Astrocyte (in vitro differentiated cells and primary cell): ENCODE results near the gene NMT1. TPM values are rescaled to one million over a fixed set of nuclear protein-coding genes. Genes with fewer than 3 reads are reported as not detected.

Source experiments
- DNase-seq: peaks from one replicate; pipeline ENCODE4 v3.0.0-alpha.2; 2010; ENCODE audit warnings: low read depth
- FAIRE-seq: peaks from 2 replicates; lab custom pipeline; 2011; peaks lifted over from hg19 to GRCh38; lab: Jason Lieb, UNC
- H2AFZ ChIP-seq: 2 replicates; pipeline ENCODE4 v1.6.0; 2012; ENCODE audit warnings: low read depth, low read length, inconsistent platforms
- H3K27ac ChIP-seq: 2 replicates; pipeline ENCODE4 v1.5.1; 2011; ENCODE audit warnings: low read depth, low read length, inconsistent platforms
- H3K27me3 ChIP-seq: 2 replicates; pipeline ENCODE4 v1.6.0; 2011; ENCODE audit warnings: low read length, inconsistent platforms; ENCODE audit not compliant: insufficient read depth
- H3K36me3 ChIP-seq: 2 replicates; pipeline ENCODE4 v1.5.1; 2011; ENCODE audit warnings: low read length, inconsistent platforms; ENCODE audit not compliant: insufficient read depth
- H3K4me1 ChIP-seq: 2 replicates; pipeline ENCODE4 v1.5.1; 2011; ENCODE audit warnings: low read length, inconsistent platforms; ENCODE audit not compliant: insufficient read depth
- H3K4me2 ChIP-seq: 2 replicates; pipeline ENCODE4 v1.6.0; 2012; ENCODE audit warnings: low read length, inconsistent platforms
- H3K4me3 ChIP-seq: 2 replicates; pipeline ENCODE4 v1.5.1; 2011; ENCODE audit warnings: low read depth, mild to moderate bottlenecking, low read length, inconsistent platforms; ENCODE audit not compliant: insufficient read depth
- H3K79me2 ChIP-seq: 2 replicates; pipeline ENCODE4 v1.6.0; 2012; ENCODE audit warnings: mild to moderate bottlenecking, low read length, inconsistent platforms; ENCODE audit not compliant: insufficient read depth
- H3K9ac ChIP-seq: 2 replicates; pipeline ENCODE4 v1.6.0; 2012; ENCODE audit warnings: mild to moderate bottlenecking, low read length, inconsistent platforms
- H3K9me3 ChIP-seq: 2 replicates; pipeline ENCODE4 v1.5.1; 2012; ENCODE audit warnings: low read depth, mild to moderate bottlenecking, low read length, inconsistent platforms; ENCODE audit not compliant: insufficient read depth
- H4K20me1 ChIP-seq: 2 replicates; pipeline ENCODE4 v1.6.0; 2012; ENCODE audit warnings: low read length, inconsistent platforms; ENCODE audit not compliant: insufficient read depth
- H3K27ac Mint-ChIP-seq: one replicate; pipeline ENCODE4 v1.8.0; 2021; ENCODE audit warnings: mild to moderate bottlenecking, mixed read lengths; ENCODE audit not compliant: unreplicated experiment
- H3K27me3 Mint-ChIP-seq: one replicate; pipeline ENCODE4 v1.8.0; 2021; ENCODE audit warnings: low read depth, mixed read lengths; ENCODE audit not compliant: unreplicated experiment
- H3K36me3 Mint-ChIP-seq: one replicate; pipeline ENCODE4 v1.8.0; 2021; ENCODE audit warnings: low read depth, mixed read lengths; ENCODE audit not compliant: unreplicated experiment
- H3K4me1 Mint-ChIP-seq: one replicate; pipeline ENCODE4 v1.8.0; 2021; ENCODE audit warnings: low read depth, mixed read lengths; ENCODE audit not compliant: unreplicated experiment
- H3K4me3 Mint-ChIP-seq: one replicate; pipeline ENCODE4 v1.8.0; 2021; ENCODE audit warnings: mild to moderate bottlenecking, moderate library complexity, mixed read lengths; ENCODE audit not compliant: unreplicated experiment
- H3K9me3 Mint-ChIP-seq: one replicate; pipeline ENCODE4 v1.8.0; 2021; ENCODE audit warnings: mild to moderate bottlenecking, mixed read lengths; ENCODE audit not compliant: unreplicated experiment
- EZH2 ChIP-seq: IDR thresholded peaks from 2 replicates; pipeline ENCODE4 v1.6.1; 2012; ENCODE audit warnings: mild to moderate bottlenecking, low read length, inconsistent platforms; ENCODE audit not compliant: insufficient read depth
- total RNA-seq: library from RNA; stranded (reverse); gene quantifications from 2 replicates; pipeline ENCODE4 v1.2.1, GENCODE V29; 2021
- TF ChIP-seq, protein P1 (sequence below): IDR thresholded peaks from 2 replicates; pipeline ENCODE4 v1.5.1; 2011; ENCODE audit warnings: low read depth, mild to moderate bottlenecking, inconsistent platforms, low read length, moderate library complexity; ENCODE audit not compliant: insufficient read depth

NMT1 gene
- total RNA-seq, 1 donor from 2014 or later: 114 TPM

- Mint-ChIP-seq H3K36me3 (peaks cover 4% of the 10 kb centered on the region), H3K9me3 (no peaks in the 10 kb centered on the region), H3K27me3 (no peaks in the 10 kb centered on the region), H3K4me3 (no peak overlapping the region), H3K27ac (peak overlapping the region; percentile 95), H3K4me1 (peaks cover 38% of the 10 kb centered on the region)
- H3K4me1 ChIP-seq: peaks cover 63% of the 10 kb centered on the region
- peak overlapping the region; percentile 44 for H3K27ac ChIP-seq
- DNase-seq: no peak
- peak overlapping the region; percentile 69 for H3K4me2 ChIP-seq
- H3K9me3 ChIP-seq: no peaks in the 10 kb centered on the region
- peaks cover 78% of the 10 kb centered on the region for H3K79me2 ChIP-seq
- peak overlapping the region; percentile 50 for H2AFZ ChIP-seq
- TF ChIP-seq, protein P1, sequence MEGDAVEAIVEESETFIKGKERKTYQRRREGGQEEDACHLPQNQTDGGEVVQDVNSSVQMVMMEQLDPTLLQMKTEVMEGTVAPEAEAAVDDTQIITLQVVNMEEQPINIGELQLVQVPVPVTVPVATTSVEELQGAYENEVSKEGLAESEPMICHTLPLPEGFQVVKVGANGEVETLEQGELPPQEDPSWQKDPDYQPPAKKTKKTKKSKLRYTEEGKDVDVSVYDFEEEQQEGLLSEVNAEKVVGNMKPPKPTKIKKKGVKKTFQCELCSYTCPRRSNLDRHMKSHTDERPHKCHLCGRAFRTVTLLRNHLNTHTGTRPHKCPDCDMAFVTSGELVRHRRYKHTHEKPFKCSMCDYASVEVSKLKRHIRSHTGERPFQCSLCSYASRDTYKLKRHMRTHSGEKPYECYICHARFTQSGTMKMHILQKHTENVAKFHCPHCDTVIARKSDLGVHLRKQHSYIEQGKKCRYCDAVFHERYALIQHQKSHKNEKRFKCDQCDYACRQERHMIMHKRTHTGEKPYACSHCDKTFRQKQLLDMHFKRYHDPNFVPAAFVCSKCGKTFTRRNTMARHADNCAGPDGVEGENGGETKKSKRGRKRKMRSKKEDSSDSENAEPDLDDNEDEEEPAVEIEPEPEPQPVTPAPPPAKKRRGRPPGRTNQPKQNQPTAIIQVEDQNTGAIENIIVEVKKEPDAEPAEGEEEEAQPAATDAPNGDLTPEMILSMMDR: no peak
- no peak for TF ChIP-seq EZH2
- FAIRE-seq: no peak
- H3K27me3 ChIP-seq: no peaks in the 10 kb centered on the region
- H3K9ac ChIP-seq: peak overlapping the region; percentile 55
- no peak overlapping the region for H3K4me3 ChIP-seq
- no peaks in the 10 kb centered on the region for H3K36me3 ChIP-seq
- peaks cover 12% of the 10 kb centered on the region for H4K20me1 ChIP-seq
Observed at GRCh38 chr17:45127207-45127547, 66.1 kb downstream of the NMT1 start.

GRCh38 chr17:45127548-45128300, 66.6 kb downstream of the NMT1 start:
- no peaks in the 10 kb centered on the region for H3K27me3 ChIP-seq
- peaks cover 59% of the 10 kb centered on the region for H3K4me1 ChIP-seq
- Mint-ChIP-seq H3K27ac (peak overlapping the region; percentile 95), H3K36me3 (peaks cover 4% of the 10 kb centered on the region), H3K4me1 (peaks cover 38% of the 10 kb centered on the region), H3K9me3 (no peaks in the 10 kb centered on the region), H3K4me3 (peak overlapping the region; percentile 79), H3K27me3 (no peaks in the 10 kb centered on the region)
- TF ChIP-seq, protein P1: no peak
- no peak for TF ChIP-seq EZH2
- H3K4me2 ChIP-seq: peak overlapping the region; percentile 69
- peak overlapping the region; percentile 44 for H3K27ac ChIP-seq
- peak overlapping the region; percentile 55 for H3K9ac ChIP-seq
- no peak overlapping the region for H3K4me3 ChIP-seq
- no peaks in the 10 kb centered on the region for H3K36me3 ChIP-seq
- H4K20me1 ChIP-seq: peaks cover 12% of the 10 kb centered on the region
- H2AFZ ChIP-seq: peak overlapping the region; percentile 50
- H3K9me3 ChIP-seq: no peaks in the 10 kb centered on the region
- FAIRE-seq (no peak), DNase-seq (peak; percentile 48)
- peaks cover 78% of the 10 kb centered on the region for H3K79me2 ChIP-seq

GRCh38 chr17:45128331-45128730, 67.2 kb downstream of the NMT1 start:
- Histone ChIP-seq H3K27me3 (no peaks in the 10 kb centered on the region), H3K9me3 (no peaks in the 10 kb centered on the region), H3K4me3 (no peak overlapping the region), H3K36me3 (no peaks in the 10 kb centered on the region), H2AFZ (peak overlapping the region; percentile 50), H3K4me2 (peak overlapping the region; percentile 69), H4K20me1 (peaks cover 12% of the 10 kb centered on the region), H3K4me1 (peaks cover 57% of the 10 kb centered on the region), H3K9ac (peak overlapping the region; percentile 55), H3K79me2 (peaks cover 73% of the 10 kb centered on the region), H3K27ac (peak overlapping the region; percentile 44)
- Mint-ChIP-seq H3K9me3 (no peaks in the 10 kb centered on the region), H3K4me3 (no peak overlapping the region), H3K27ac (peak overlapping the region; percentile 95), H3K27me3 (no peaks in the 10 kb centered on the region), H3K36me3 (peaks cover 4% of the 10 kb centered on the region), H3K4me1 (peaks cover 37% of the 10 kb centered on the region)
- no peak for FAIRE-seq
- no peak for DNase-seq
- TF ChIP-seq EZH2: no peak
- TF ChIP-seq, protein P1: no peak
